Esophagus squamous epithelium (tissue), 5 donors: ENCODE results near the gene KCNH3. TPM values are rescaled to one million over a fixed set of nuclear protein-coding genes. Genes with fewer than 3 reads are reported as not detected.

Experiments
- DNase-seq: peaks from one replicate; lab custom pipeline; 2025; lab: John Stamatoyannopoulos, UW
- H3K27ac ChIP-seq, 4 donors: fragments of 200-600 bp; sonication (generic); one replicate each; pipeline ENCODE4 v1.5.1; 2016 to 2019; ENCODE audit warnings: mild to moderate bottlenecking in 1 of 4
- H3K27me3 ChIP-seq, 4 donors: fragments of 200-600 bp; sonication (generic); 1 replicate in 3 of 4; 2 replicates in 1 of 4; pipeline versions ENCODE4 v1.5.1 to v1.6.0; 2017 to 2021; ENCODE audit warnings: antibody characterized with exemption in 1 of 4
- H3K36me3 ChIP-seq, 3 donors: fragments of 200-600 bp; sonication (generic); one replicate each; pipeline ENCODE4 v1.5.1; 2016 to 2019
- H3K4me1 ChIP-seq, 3 donors: fragments of 200-600 bp; sonication (generic); one replicate each; pipeline ENCODE4 v1.5.1; 2017 to 2019
- H3K4me3 ChIP-seq, 4 donors: fragments of 200-600 bp; sonication (generic); 1 replicate in 3 of 4; 2 replicates in 1 of 4; pipeline ENCODE4 v1.5.1; 2016 to 2019; ENCODE audit warnings: mild to moderate bottlenecking in 2 of 4, moderate library complexity in 1 of 4
- H3K9me3 ChIP-seq, 3 donors: fragments of 200-600 bp; sonication (generic); one replicate each; pipeline ENCODE4 v1.5.1; 2016 to 2019
- POLR2A ChIP-seq, 4 donors: fragments of 450-650 bp; IDR thresholded peaks; one replicate each; pipeline ENCODE4 v1.6.1; 2017; ENCODE audit warnings: antibody characterized with exemption in 4 of 4, mild to moderate bottlenecking in 4 of 4, moderate library complexity in 3 of 4
- WGBS, 2 donors: methylation state at CpG; one replicate each; pipeline ENCODE4 v1.1.5; 2018; 5-methylcytosine and 5-hydroxymethylcytosine counted together
- intact Hi-C: fragments of 100-400 bp; cut with DNase I; formaldehyde crosslinking; loops from one replicate; pipeline ENCODE4 v1.15.0; 2022
- total RNA-seq, 4 donors: library from RNA; depleted of rRNA; stranded (reverse); fragments of >200 nt; gene quantifications; one replicate each; pipeline ENCODE4 v1.1.0, GENCODE V29; 2016
- TF ChIP-seq, protein P1 (sequence below), 6 experiments: fragments of 450-650 bp in 4 of 6; fragments of 200-600 bp in 2 of 6; sonication (generic) in 2 of 6; IDR thresholded peaks; one replicate each; pipeline ENCODE4 v1.5.1; 2016 to 2019; ENCODE audit warnings: antibody characterized with exemption in 6 of 6, mild to moderate bottlenecking in 4 of 6, moderate library complexity in 4 of 6
- donor health status: DM: yes; HTN: yes; CAD: no.

KCNH3 gene
- total RNA-seq, 4 donors from 2014 or later, result 0.38 TPM; not detected in 3

- H3K36me3 ChIP-seq, result peaks cover 15 to 68% (median 34%) of the 10 kb centered on the region in 3 donors
- intact Hi-C loops, result no loop called here
- no peaks in the 10 kb centered on the region for H3K9me3 ChIP-seq
- H3K4me1 ChIP-seq, result peaks cover 0 to 2% (median 0%) of the 10 kb centered on the region in 3 donors
- DNase-seq, result no peak
- TF ChIP-seq, protein P1, sequence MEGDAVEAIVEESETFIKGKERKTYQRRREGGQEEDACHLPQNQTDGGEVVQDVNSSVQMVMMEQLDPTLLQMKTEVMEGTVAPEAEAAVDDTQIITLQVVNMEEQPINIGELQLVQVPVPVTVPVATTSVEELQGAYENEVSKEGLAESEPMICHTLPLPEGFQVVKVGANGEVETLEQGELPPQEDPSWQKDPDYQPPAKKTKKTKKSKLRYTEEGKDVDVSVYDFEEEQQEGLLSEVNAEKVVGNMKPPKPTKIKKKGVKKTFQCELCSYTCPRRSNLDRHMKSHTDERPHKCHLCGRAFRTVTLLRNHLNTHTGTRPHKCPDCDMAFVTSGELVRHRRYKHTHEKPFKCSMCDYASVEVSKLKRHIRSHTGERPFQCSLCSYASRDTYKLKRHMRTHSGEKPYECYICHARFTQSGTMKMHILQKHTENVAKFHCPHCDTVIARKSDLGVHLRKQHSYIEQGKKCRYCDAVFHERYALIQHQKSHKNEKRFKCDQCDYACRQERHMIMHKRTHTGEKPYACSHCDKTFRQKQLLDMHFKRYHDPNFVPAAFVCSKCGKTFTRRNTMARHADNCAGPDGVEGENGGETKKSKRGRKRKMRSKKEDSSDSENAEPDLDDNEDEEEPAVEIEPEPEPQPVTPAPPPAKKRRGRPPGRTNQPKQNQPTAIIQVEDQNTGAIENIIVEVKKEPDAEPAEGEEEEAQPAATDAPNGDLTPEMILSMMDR (IDR thresholded peaks at IDR 0.05), result no peak
- no peak for TF ChIP-seq POLR2A (IDR thresholded peaks at IDR 0.05)
- 80 to 91% methylated on average over 3 to 6 of the region's 18 CpGs for WGBS, 2 donors
- H3K4me3 ChIP-seq, result no peak overlapping the region
- no peak overlapping the region for H3K27ac ChIP-seq
- H3K27me3 ChIP-seq, result no peaks in the 10 kb centered on the region
Observed at GRCh38 chr12:49557187-49557916, 18.5 kb downstream of the KCNH3 start.

DNA sequence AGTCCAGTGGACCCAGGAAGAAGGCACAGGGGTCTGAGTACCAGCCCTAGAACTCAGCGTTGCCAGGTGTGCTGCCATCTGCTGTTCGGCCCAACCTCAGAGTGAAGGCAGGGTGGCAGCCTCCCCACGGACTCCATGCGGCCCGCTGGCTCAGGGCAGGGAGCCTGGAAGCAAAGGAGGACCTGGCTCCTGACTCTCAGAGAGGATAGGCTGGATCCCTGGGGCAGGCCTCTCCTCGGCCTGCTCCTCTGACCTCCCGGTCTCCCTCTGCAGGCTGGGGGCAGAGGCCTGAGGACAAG is 19.0 kb downstream of the KCNH3 start:
- Histone ChIP-seq H3K27ac (no peak overlapping the region), H3K36me3 (peaks cover 17 to 74% (median 39%) of the 10 kb centered on the region in 3 donors), H3K27me3 (no peaks in the 10 kb centered on the region), H3K4me1 (no peaks in the 10 kb centered on the region), H3K9me3 (no peaks in the 10 kb centered on the region), H3K4me3 (no peak overlapping the region)
- intact Hi-C loops, result no loop called here
- 58 to 80% methylated on average over 1 to 3 of the region's 7 CpGs for WGBS, 2 donors
- DNase-seq, result no peak
- TF ChIP-seq POLR2A (IDR thresholded peaks at IDR 0.05), result no peak
- TF ChIP-seq, protein P1 (IDR thresholded peaks at IDR 0.05), result peak in 1 of 6 experiments; percentile 24

GRCh38 chr12:49558526-49558925 is 19.7 kb downstream of the KCNH3 start:
- Histone ChIP-seq H3K9me3 (no peaks in the 10 kb centered on the region), H3K4me3 (no peak overlapping the region), H3K27ac (no peak overlapping the region), H3K36me3 (peaks cover 24 to 80% (median 42%) of the 10 kb centered on the region in 3 donors), H3K27me3 (no peaks in the 10 kb centered on the region), H3K4me1 (peaks cover 0 to 6% (median 0%) of the 10 kb centered on the region in 3 donors)
- WGBS, 2 donors, result 70 to 95% methylated on average over 2 to 12 of the region's 13 CpGs
- intact Hi-C loops, result no loop called here
- TF ChIP-seq, protein P1 (IDR thresholded peaks at IDR 0.05), result no peak
- no peak for TF ChIP-seq POLR2A (IDR thresholded peaks at IDR 0.05)
- no peak for DNase-seq

GRCh38 chr12:49559011-49559675 is 20.3 kb downstream of the KCNH3 start:
- 94 to 95% methylated on average over 16 of the region's 17 CpGs for WGBS, 2 donors

More at GRCh38 chr12:49559011-49559675, 20.3 kb downstream of the KCNH3 start:
- DNase-seq, result no peak
- Histone ChIP-seq H3K27me3 (no peaks in the 10 kb centered on the region), H3K27ac (no peak overlapping the region), H3K4me1 (peaks cover 0 to 12% (median 0%) of the 10 kb centered on the region in 3 donors), H3K9me3 (no peaks in the 10 kb centered on the region), H3K36me3 (peaks cover 26 to 86% (median 43%) of the 10 kb centered on the region in 3 donors), H3K4me3 (no peak overlapping the region)
- intact Hi-C loops, result no loop called here
- TF ChIP-seq POLR2A (IDR thresholded peaks at IDR 0.05), result no peak
- TF ChIP-seq, protein P1 (IDR thresholded peaks at IDR 0.05), result no peak
